ENCODE data around the gene BMP8B.

Gene BMP8B

DNA sequence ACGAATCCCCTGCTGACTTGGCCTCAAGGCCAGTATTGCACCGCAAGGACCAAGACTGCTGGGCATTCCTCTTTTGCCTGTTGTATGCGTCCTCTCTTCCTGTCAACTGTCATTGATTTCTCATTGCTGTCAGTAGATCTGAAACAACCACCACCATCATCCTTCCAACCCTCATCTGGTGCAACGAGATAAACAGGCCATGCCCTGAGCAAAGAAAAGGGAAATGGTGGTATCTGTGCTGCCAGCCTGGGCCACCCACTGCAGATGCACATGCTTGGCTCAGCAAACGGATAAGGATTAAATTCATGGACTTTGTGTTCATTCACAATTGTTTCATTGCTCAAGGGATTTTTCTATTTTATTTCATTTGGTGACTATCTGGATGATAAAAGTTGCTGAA, 31.2 kb downstream of the BMP8B start:
- H3K9me3 ChIP-seq (ENCODE audit: control insufficient read depth, insufficient read depth, low read depth, low read length): no peaks in the 10 kb centered on the region
- H3K4me3 ChIP-seq (ENCODE audit: low read depth, low read length): no peak overlapping the region
- no peak for TF ChIP-seq ZEB2 (tag by site-specific recombination; IDR thresholded peaks at IDR 0.05)
- no peak for TF ChIP-seq ZNF292 (tag by site-specific recombination; IDR thresholded peaks at IDR 0.05; ENCODE audit: borderline replicate concordance, low read depth)
- no peak for TF ChIP-seq ZNF133 (tag by site-specific recombination; IDR thresholded peaks at IDR 0.05)
- TF ChIP-seq, protein P1, sequence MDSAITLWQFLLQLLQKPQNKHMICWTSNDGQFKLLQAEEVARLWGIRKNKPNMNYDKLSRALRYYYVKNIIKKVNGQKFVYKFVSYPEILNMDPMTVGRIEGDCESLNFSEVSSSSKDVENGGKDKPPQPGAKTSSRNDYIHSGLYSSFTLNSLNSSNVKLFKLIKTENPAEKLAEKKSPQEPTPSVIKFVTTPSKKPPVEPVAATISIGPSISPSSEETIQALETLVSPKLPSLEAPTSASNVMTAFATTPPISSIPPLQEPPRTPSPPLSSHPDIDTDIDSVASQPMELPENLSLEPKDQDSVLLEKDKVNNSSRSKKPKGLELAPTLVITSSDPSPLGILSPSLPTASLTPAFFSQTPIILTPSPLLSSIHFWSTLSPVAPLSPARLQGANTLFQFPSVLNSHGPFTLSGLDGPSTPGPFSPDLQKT (IDR thresholded peaks at IDR 0.05; ENCODE audit: borderline replicate concordance, low read depth, low read length): no peak
- no peak for TF ChIP-seq GFI1B (tag by site-specific recombination; IDR thresholded peaks at IDR 0.05)
- TF ChIP-seq, protein P2, sequence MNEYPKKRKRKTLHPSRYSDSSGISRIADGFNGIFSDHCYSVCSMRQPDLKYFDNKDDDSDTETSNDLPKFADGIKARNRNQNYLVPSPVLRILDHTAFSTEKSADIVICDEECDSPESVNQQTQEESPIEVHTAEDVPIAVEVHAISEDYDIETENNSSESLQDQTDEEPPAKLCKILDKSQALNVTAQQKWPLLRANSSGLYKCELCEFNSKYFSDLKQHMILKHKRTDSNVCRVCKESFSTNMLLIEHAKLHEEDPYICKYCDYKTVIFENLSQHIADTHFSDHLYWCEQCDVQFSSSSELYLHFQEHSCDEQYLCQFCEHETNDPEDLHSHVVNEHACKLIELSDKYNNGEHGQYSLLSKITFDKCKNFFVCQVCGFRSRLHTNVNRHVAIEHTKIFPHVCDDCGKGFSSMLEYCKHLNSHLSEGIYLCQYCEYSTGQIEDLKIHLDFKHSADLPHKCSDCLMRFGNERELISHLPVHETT (tag by site-specific recombination; IDR thresholded peaks at IDR 0.05): no peak
- TF ChIP-seq ZXDB (tag by site-specific recombination; IDR thresholded peaks at IDR 0.05): no peak
- no peak for TF ChIP-seq ZNF529 (tag by site-specific recombination; IDR thresholded peaks at IDR 0.05; ENCODE audit: insufficient replicate concordance)
- TF ChIP-seq ZFP41 (tag by site-specific recombination; IDR thresholded peaks at IDR 0.05; ENCODE audit: borderline replicate concordance): no peak
- TF ChIP-seq KLF7 (tag by site-specific recombination; IDR thresholded peaks at IDR 0.05; ENCODE audit: borderline replicate concordance): no peak
- TF ChIP-seq, protein P3, sequence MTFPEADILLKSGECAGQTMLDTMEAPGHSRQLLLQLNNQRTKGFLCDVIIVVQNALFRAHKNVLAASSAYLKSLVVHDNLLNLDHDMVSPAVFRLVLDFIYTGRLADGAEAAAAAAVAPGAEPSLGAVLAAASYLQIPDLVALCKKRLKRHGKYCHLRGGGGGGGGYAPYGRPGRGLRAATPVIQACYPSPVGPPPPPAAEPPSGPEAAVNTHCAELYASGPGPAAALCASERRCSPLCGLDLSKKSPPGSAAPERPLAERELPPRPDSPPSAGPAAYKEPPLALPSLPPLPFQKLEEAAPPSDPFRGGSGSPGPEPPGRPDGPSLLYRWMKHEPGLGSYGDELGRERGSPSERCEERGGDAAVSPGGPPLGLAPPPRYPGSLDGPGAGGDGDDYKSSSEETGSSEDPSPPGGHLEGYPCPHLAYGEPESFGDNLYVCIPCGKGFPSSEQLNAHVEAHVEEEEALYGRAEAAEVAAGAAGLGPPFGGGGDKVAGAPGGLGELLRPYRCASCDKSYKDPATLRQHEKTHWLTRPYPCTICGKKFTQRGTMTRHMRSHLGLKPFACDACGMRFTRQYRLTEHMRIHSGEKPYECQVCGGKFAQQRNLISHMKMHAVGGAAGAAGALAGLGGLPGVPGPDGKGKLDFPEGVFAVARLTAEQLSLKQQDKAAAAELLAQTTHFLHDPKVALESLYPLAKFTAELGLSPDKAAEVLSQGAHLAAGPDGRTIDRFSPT (tag by site-specific recombination; IDR thresholded peaks at IDR 0.05): no peak
- TF ChIP-seq WT1 (tag by site-specific recombination; IDR thresholded peaks at IDR 0.05): no peak
- no peak for TF ChIP-seq ZFP3 (tag by site-specific recombination; IDR thresholded peaks at IDR 0.05; ENCODE audit: low read depth)
- TF ChIP-seq ZNF658 (tag by site-specific recombination; IDR thresholded peaks at IDR 0.05): no peak
- ChIA-PET POLR2A (no interaction called here), CTCF (no interaction called here)
- H3K4me1 ChIP-seq (ENCODE audit: control insufficient read depth, insufficient read depth, low read length): no peaks in the 10 kb centered on the region
- H3K27ac ChIP-seq (ENCODE audit: extremely low read depth, low read depth, low read length): no peak overlapping the region
- peaks cover 7 to 85% of the 10 kb centered on the region in 2 experiments for H3K36me3 ChIP-seq (ENCODE audit: control insufficient read depth in 2 of 2, insufficient read depth in 1 of 2, low read length in 2 of 2)

DNA sequence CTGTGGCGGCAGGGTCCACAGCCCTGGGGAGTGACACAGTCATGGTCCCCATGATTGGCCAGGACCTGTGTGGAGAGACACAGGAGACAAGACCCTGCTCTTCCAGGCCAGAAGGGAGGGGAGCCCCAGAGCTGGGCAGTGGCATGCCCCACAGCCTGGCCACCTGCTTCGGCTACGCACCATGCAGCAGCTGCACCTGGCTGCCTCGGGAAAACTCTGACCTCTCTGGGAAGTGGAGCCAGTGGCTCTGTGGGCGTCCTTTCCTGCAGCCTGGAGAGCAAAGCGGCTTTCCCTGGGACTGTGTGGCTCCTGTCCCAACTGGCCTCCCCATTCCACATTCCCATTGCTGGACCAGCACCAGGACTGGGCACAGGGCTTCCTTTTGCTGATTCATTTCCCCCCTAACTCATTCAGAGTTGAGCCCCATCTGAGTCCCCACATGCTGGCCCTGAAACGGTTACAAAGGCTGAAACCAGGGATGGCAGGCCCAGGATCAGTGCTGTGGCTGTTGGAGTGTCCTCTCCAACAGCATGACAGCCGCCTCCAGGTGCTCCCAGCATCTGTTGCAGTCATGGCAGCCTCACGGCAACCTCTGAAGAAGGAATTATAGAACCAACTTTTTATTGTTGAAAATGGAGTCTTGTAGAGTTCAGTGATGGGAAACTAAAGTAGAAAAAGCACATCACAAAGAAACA, 32.6 kb downstream of the BMP8B start:
- H3K4me1 ChIP-seq (ENCODE audit: control insufficient read depth, insufficient read depth, low read length): no peaks in the 10 kb centered on the region
- no peaks in the 10 kb centered on the region for H3K9me3 ChIP-seq (ENCODE audit: control insufficient read depth, insufficient read depth, low read depth, low read length)
- POLR2A ChIA-PET: no interaction called here
- CTCF ChIA-PET: interaction anchor here (0.6 to 0.7 kb wide), 3 partner anchors 43 to 103 kb away, joined by 3 to 5 read pairs (median 3); no protein-coding TSS in a partner anchor
- H3K4me3 ChIP-seq (ENCODE audit: low read depth, low read length): no peak overlapping the region
- no peak overlapping the region for H3K27ac ChIP-seq (ENCODE audit: extremely low read depth, low read depth, low read length)
- peaks cover 17 to 92% of the 10 kb centered on the region in 2 experiments for H3K36me3 ChIP-seq (ENCODE audit: control insufficient read depth in 2 of 2, insufficient read depth in 1 of 2, low read length in 2 of 2)
- TF ChIP-seq SALL2 (tag by site-specific recombination; IDR thresholded peaks at IDR 0.05; ENCODE audit: borderline replicate concordance): no peak
- TF ChIP-seq, protein P4, sequence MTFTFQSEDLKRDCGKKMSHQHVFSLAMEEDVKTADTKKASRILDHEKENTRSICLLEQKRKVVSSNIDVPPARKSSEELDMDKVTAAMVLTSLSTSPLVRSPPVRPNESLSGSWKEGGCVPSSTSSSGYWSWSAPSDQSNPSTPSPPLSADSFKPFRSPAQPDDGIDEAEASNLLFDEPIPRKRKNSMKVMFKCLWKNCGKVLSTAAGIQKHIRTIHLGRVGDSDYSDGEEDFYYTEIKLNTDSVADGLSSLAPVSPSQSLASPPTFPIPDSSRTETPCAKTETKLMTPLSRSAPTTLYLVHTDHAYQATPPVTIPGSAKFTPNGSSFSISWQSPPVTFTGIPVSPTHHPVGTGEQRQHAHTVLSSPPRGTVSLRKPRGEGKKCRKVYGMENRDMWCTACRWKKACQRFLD (tag by site-specific recombination; IDR thresholded peaks at IDR 0.05): no peak
- no peak for TF ChIP-seq ZNF514 (tag by site-specific recombination; IDR thresholded peaks at IDR 0.05)
- TF ChIP-seq, protein P5, sequence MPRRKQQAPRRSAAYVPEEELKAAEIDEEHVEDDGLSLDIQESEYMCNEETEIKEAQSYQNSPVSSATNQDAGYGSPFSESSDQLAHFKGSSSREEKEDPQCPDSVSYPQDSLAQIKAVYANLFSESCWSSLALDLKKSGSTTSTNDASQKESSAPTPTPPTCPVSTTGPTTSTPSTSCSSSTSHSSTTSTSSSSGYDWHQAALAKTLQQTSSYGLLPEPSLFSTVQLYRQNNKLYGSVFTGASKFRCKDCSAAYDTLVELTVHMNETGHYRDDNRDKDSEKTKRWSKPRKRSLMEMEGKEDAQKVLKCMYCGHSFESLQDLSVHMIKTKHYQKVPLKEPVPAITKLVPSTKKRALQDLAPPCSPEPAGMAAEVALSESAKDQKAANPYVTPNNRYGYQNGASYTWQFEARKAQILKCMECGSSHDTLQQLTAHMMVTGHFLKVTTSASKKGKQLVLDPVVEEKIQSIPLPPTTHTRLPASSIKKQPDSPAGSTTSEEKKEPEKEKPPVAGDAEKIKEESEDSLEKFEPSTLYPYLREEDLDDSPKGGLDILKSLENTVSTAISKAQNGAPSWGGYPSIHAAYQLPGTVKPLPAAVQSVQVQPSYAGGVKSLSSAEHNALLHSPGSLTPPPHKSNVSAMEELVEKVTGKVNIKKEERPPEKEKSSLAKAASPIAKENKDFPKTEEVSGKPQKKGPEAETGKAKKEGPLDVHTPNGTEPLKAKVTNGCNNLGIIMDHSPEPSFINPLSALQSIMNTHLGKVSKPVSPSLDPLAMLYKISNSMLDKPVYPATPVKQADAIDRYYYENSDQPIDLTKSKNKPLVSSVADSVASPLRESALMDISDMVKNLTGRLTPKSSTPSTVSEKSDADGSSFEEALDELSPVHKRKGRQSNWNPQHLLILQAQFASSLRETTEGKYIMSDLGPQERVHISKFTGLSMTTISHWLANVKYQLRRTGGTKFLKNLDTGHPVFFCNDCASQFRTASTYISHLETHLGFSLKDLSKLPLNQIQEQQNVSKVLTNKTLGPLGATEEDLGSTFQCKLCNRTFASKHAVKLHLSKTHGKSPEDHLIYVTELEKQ (tag by site-specific recombination; IDR thresholded peaks at IDR 0.05; ENCODE audit: borderline replicate concordance): no peak
- TF ChIP-seq TRIM28 (IDR thresholded peaks at IDR 0.05; ENCODE audit: borderline replicate concordance, low read length): no peak
- TF ChIP-seq ZNF658 (tag by site-specific recombination; IDR thresholded peaks at IDR 0.05): no peak
- TF ChIP-seq ZNF266 (tag by site-specific recombination; IDR thresholded peaks at IDR 0.05; ENCODE audit: low read depth): no peak
- no peak for TF ChIP-seq ZNF302 (tag by site-specific recombination; IDR thresholded peaks at IDR 0.05; ENCODE audit: low read depth)
- TF ChIP-seq, protein P6, sequence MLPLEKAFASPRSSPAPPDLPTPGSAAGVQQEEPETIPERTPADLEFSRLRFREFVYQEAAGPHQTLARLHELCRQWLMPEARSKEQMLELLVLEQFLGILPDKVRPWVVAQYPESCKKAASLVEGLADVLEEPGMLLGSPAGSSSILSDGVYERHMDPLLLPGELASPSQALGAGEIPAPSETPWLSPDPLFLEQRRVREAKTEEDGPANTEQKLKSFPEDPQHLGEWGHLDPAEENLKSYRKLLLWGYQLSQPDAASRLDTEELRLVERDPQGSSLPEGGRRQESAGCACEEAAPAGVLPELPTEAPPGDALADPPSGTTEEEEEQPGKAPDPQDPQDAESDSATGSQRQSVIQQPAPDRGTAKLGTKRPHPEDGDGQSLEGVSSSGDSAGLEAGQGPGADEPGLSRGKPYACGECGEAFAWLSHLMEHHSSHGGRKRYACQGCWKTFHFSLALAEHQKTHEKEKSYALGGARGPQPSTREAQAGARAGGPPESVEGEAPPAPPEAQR (tag by site-specific recombination; IDR thresholded peaks at IDR 0.05): no peak
